PFSK-1 (cell line): ENCODE results near the gene MCUR1.

Experiments
- FOXP2 ChIP-seq: optimal IDR thresholded peaks from 2 replicates; pipeline ENCODE3; 2011; ENCODE audit warnings: borderline replicate concordance, control low read depth, inconsistent platforms; ENCODE audit not compliant: insufficient read depth; ENCODE audit errors: extremely low read length, extremely low read depth
- POLR2AphosphoS5 ChIP-seq: IDR thresholded peaks from 2 replicates; pipeline ENCODE4 v1.6.1; 2012; ENCODE audit warnings: low read depth, mild to moderate bottlenecking, control low read depth, low read length, moderate library complexity
- REST ChIP-seq, 2 experiments: IDR thresholded peaks; 2 replicates each; pipeline versions ENCODE4 v1.6.1 to v1.8.0; 2011 to 2012; ENCODE audit warnings: low read depth in 2 of 2, low read length in 2 of 2, control low read depth in 1 of 2, inconsistent platforms in 1 of 2, mild to moderate bottlenecking in 1 of 2, moderate library complexity in 1 of 2; ENCODE audit not compliant: insufficient read depth in 1 of 2
- SIN3A ChIP-seq: IDR thresholded peaks from 2 replicates; pipeline ENCODE4 v1.6.1; 2012; ENCODE audit warnings: mild to moderate bottlenecking, low read length, moderate library complexity, borderline replicate concordance; ENCODE audit not compliant: insufficient read depth
- TAF1 ChIP-seq: IDR thresholded peaks from 2 replicates; pipeline ENCODE4 v1.6.1; 2012; ENCODE audit warnings: low read length, control low read depth, borderline replicate concordance; ENCODE audit not compliant: insufficient read depth

GRCh38 chr6:13778028-13778427, 36.3 kb downstream of the MCUR1 start:
- no peak for TF ChIP-seq POLR2AphosphoS5
- TF ChIP-seq SIN3A = no peak
- TF ChIP-seq REST (IDR thresholded peaks at IDR 0.05; ENCODE audit: insufficient read depth in 1 of 2, low read depth in 2 of 2, low read length in 2 of 2) = no peak
- no peak for TF ChIP-seq TAF1
- TF ChIP-seq FOXP2 = no peak
